K562 (cell line): ENCODE data around the gene KCNJ10. TPM values are rescaled to one million over a fixed set of nuclear protein-coding genes. Genes with fewer than 3 reads are reported as not detected.
A peak's percentile ranks its signal among the peaks of the same experiment; 100 is the strongest.

Experiments
- ASH1L ChIP-seq: fragments of 450-650 bp; IDR thresholded peaks from 2 replicates; pipeline ENCODE4 v1.6.1; 2018; ENCODE audit warnings: borderline replicate concordance, mild to moderate bottlenecking, low read depth; ENCODE audit not compliant: partially characterized antibody
- BCL6 ChIP-seq: fragments of 250-450 bp; sonication (Bioruptor Pico); IDR thresholded peaks from 2 replicates; pipeline ENCODE4 v1.4.0; 2020
- DLX4 ChIP-seq: fragments of 250-450 bp; sonication (Bioruptor Pico); IDR thresholded peaks from 2 replicates; pipeline ENCODE4 v1.6.1; 2021; ENCODE audit warnings: mild to moderate bottlenecking
- E2F1 ChIP-seq: sonication (generic); formaldehyde crosslinking; IDR thresholded peaks from 2 replicates; pipeline ENCODE4 v1.8.1; 2023; ENCODE audit warnings: mild to moderate bottlenecking, missing genetic modification reagents, moderate library complexity
- HMG20A ChIP-seq: fragments of 450-650 bp; formaldehyde crosslinking; conservative IDR thresholded peaks from 2 replicates; pipeline ENCODE4 v1.4.0; 2020; ENCODE audit warnings: mild to moderate bottlenecking, mixed read lengths
- JUND ChIP-seq, 2 experiments: IDR thresholded peaks; 2 replicates in 1 of 2; 3 replicates in 1 of 2; pipeline ENCODE4 v1.6.1; 2011; ENCODE audit warnings: borderline replicate concordance in 2 of 2, low read depth in 2 of 2, low read length in 2 of 2, improper control_type of control experiment in 1 of 2, missing biosample characterization in 1 of 2, missing genetic modification characterization in 1 of 2, missing genetic modification reagents in 1 of 2
- MNT ChIP-seq, 2 experiments: fragments of 450-650 bp; conservative IDR thresholded peaks; 2 replicates each; pipeline ENCODE4 v1.6.1; 2017; ENCODE audit warnings: mild to moderate bottlenecking in 2 of 2, moderate library complexity in 2 of 2
- RBM25 ChIP-seq: fragments of 200-400 bp; formaldehyde crosslinking; IDR thresholded peaks from 2 replicates; pipeline ENCODE4 v1.6.1; 2018; ENCODE audit warnings: low read length, low read depth, moderate library complexity; ENCODE audit not compliant: severe bottlenecking
- ZHX1 ChIP-seq: fragments of 150-350 bp; conservative IDR thresholded peaks from 2 replicates; pipeline ENCODE4 v1.6.1; 2014; ENCODE audit warnings: low read length
- ZNF318 ChIP-seq, 2 experiments: fragments of 450-650 bp; IDR thresholded peaks; 2 replicates each; pipeline ENCODE4 v1.6.1; 2016; ENCODE audit warnings: mild to moderate bottlenecking in 2 of 2, borderline replicate concordance in 1 of 2, low read depth in 1 of 2, moderate library complexity in 1 of 2
- polyA plus RNA-seq, 8 experiments: library from polyadenylated mRNA; depleted of rRNA in 4 of 8; stranded (reverse) in 5 of 8; unstranded in 3 of 8; fragments of >200 nt; fragmentation: Nextera tagmentation in 2 of 8; fragmentation: Illumina TruSeq in 1 of 8; extraction: Ambion mirVana in 2 of 8; extraction: Trizol in 1 of 8; gene quantifications; 2 replicates each; pipeline versions ENCODE4 v1.2.1 to v1.2.3, GENCODE V29; 2011 to 2014; ENCODE audit warnings: inconsistent platforms in 1 of 8, missing spikeins in 1 of 8
- total RNA-seq, 7 experiments: library from RNA; depleted of rRNA in 6 of 7; stranded (reverse); fragments of >200 nt in 6 of 7; fragmentation: Illumina TruSeq in 2 of 7; extraction: Trizol in 2 of 7; gene quantifications; 2 replicates each; pipeline versions ENCODE4 v1.2.1 to v1.2.3, GENCODE V29; 2011 to 2021; ENCODE audit warnings: low replicate concordance in 1 of 7

The KCNJ10 gene
- total and polyA plus RNA-seq, 9 of the 15 experiments (the other 6 are each of a cell fraction or from before 2014, with no cell fraction given): 0.06 to 0.11 TPM; not detected in 7

- TF ChIP-seq MNT (conservative IDR thresholded peaks at IDR 0.05): peak; percentile 54 to 78; a peak in 2 of 4 replicates
- peak; percentile 81 for TF ChIP-seq E2F1 (CRISPR knock-in tag)
- TF ChIP-seq ZNF318 (IDR thresholded peaks at IDR 0.05; ENCODE audit: borderline replicate concordance in 1 of 2, low read depth in 1 of 2): no peak
- no peak for TF ChIP-seq DLX4
- TF ChIP-seq ZHX1: no peak
- no peak for TF ChIP-seq BCL6 (CRISPR knock-in tag)
- TF ChIP-seq JUND (IDR thresholded peaks at IDR 0.05; ENCODE audit: borderline replicate concordance, low read depth, low read length): peak; percentile 40; the same call in 1 of the 2 replicates
- no peak; the same call in 2 of the 3 replicates for TF ChIP-seq JUND (tag; IDR thresholded peaks at IDR 0.05; ENCODE audit: borderline replicate concordance, low read depth, low read length)
- TF ChIP-seq HMG20A (CRISPR knock-in tag): no peak
- no peak for TF ChIP-seq RBM25
- TF ChIP-seq ASH1L: peak; percentile 42
These were observed 38.4 kb downstream of the KCNJ10 start, which contains the start of gene PIGM (continued) for GRCh38 chr1:160031365-160032164.
